Measurements from ENCODE around the gene PAX8. TPM values are rescaled to one million over a fixed set of nuclear protein-coding genes. Genes with fewer than 3 reads are reported as not detected.

The PAX8 gene
- total and polyA plus RNA-seq, 2 of the 13 experiments (the other 11 are each of a cell fraction or from before 2014, with no cell fraction given): 1.5 to 8.8 TPM

GRCh38 chr2:113167115-113167932 lies 111.4 kb downstream of the PAX8 start (continued):
- TF ChIP-seq CEBPZ (IDR thresholded peaks at IDR 0.05; ENCODE audit: low read length): no peak
- TF ChIP-seq HNRNPLL (IDR thresholded peaks at IDR 0.05; ENCODE audit: low read depth, low read length, poor library complexity, severe bottlenecking): no peak
- TF ChIP-seq CREM (IDR thresholded peaks at IDR 0.05): peak; percentile 85
- no peak for TF ChIP-seq CREM (CRISPR knock-in tag; IDR thresholded peaks at IDR 0.05)
- TF ChIP-seq YY1 (IDR thresholded peaks at IDR 0.05; ENCODE audit: insufficient read depth, insufficient replicate concordance, low read depth, low read length): peak; percentile 70
- peak; percentile 98 for TF ChIP-seq ZNF609 (CRISPR knock-in tag; IDR thresholded peaks at IDR 0.05; ENCODE audit: borderline replicate concordance)
- peak; percentile 96 for TF ChIP-seq TFDP2 (CRISPR knock-in tag; IDR thresholded peaks at IDR 0.05)
- TF ChIP-seq ZNF543 (CRISPR knock-in tag; IDR thresholded peaks at IDR 0.05): peak; percentile 99
- peak; percentile 40 for TF ChIP-seq ATF3 (CRISPR knock-in tag; IDR thresholded peaks at IDR 0.05)
- peak; percentile 92; the same call in 1 of the 2 replicates for TF ChIP-seq ARID4A (CRISPR knock-in tag; IDR thresholded peaks at IDR 0.05; ENCODE audit: borderline replicate concordance)
- no peak for TF ChIP-seq CHD4 (IDR thresholded peaks at IDR 0.05; ENCODE audit: borderline replicate concordance, low read length)
- TF ChIP-seq ZNF563 (CRISPR knock-in tag; IDR thresholded peaks at IDR 0.05): peak; percentile 95
- 0 out of 2 replicates have a peak, but pooled peaks have one; percentile 9 for TF ChIP-seq RAD21 (CRISPR knock-in tag; IDR thresholded peaks at IDR 0.05)
